HepG2 (cell line): ENCODE data around the gene SSX2IP. TPM values are rescaled to one million over a fixed set of nuclear protein-coding genes. Genes with fewer than 3 reads are reported as not detected.
A peak's percentile ranks its signal among the peaks of the same experiment; 100 is the strongest.

Source experiments
- ATAC-seq: fragments of 200-7000 bp; cut with Tn5 transposase; 3 replicates; pipeline ENCODE4 v1.9.1; 2020; ENCODE audit warnings: mild to moderate bottlenecking, moderate library complexity
- BruUV-seq: library from RNA; stranded (reverse); fragments of 400-500 nt; replicated peaks from 2 replicates; lab custom pipeline; 2021; lab: Mats Ljungman, UMichigan
- CTCF ChIA-PET: fragments of 300-600 bp; formaldehyde crosslinking; extraction: SDS; loops from one replicate; lab custom pipeline; 2021; ENCODE audit warnings: low total read pairs, inconsistent platforms, low intra/inter-chr PET ratio; lab: Yijun Ruan, JAX
- POLR2A ChIA-PET: fragments of 350-600 bp; sonication (Branson Sonifier 250); formaldehyde crosslinking; loops from one replicate; lab custom pipeline; 2020; ENCODE audit warnings: antibody characterized with exemption, inconsistent platforms; lab: Yijun Ruan, JAX
- DNase-seq: peaks from one replicate; pipeline ENCODE4 v3.0.0-alpha.2; 2015; ENCODE audit warnings: low spot score
- FAIRE-seq: peaks from 3 replicates; lab custom pipeline; 2011; peaks lifted over from hg19 to GRCh38; lab: Jason Lieb, UNC
- H2AFZ ChIP-seq: one replicate; pipeline ENCODE4 v1.6.1; 2011; ENCODE audit warnings: low read length, inconsistent platforms
- H3K27ac ChIP-seq: fragments of 300-600 bp; 3 replicates; pipeline ENCODE4 v1.8.0; 2011; ENCODE audit warnings: mixed run types, mild to moderate bottlenecking, mixed read lengths, low read length, inconsistent platforms; ENCODE audit not compliant: insufficient read depth; ENCODE audit errors: extremely low read length
- H3K27me3 ChIP-seq, 2 experiments: fragments of 200-600 bp in 1 of 2; 2 replicates in 1 of 2; 3 replicates in 1 of 2; pipeline versions ENCODE4 v1.6.0 to v1.8.0; 2011; ENCODE audit warnings: low read length in 2 of 2, mild to moderate bottlenecking in 2 of 2, moderate library complexity in 2 of 2, inconsistent platforms in 1 of 2; ENCODE audit not compliant: insufficient read depth in 2 of 2, control insufficient read depth in 1 of 2
- H3K36me3 ChIP-seq, 2 experiments: fragments of 200-600 bp in 1 of 2; replicated peaks in 1 of 2; 2 replicates in 1 of 2; 3 replicates in 1 of 2; pipeline versions ENCODE4 v1.5.1 to v1.8.0; 2011; ENCODE audit warnings: low read length in 2 of 2, inconsistent platforms in 1 of 2; ENCODE audit not compliant: insufficient read depth in 2 of 2, control insufficient read depth in 1 of 2
- H3K4me1 ChIP-seq: 2 replicates; pipeline ENCODE4 v1.5.1; 2012; ENCODE audit warnings: low read length, inconsistent platforms; ENCODE audit not compliant: insufficient read depth
- H3K4me2 ChIP-seq: 2 replicates; pipeline ENCODE4 v1.6.0; 2011; ENCODE audit warnings: low read depth, low read length, inconsistent platforms
- H3K4me3 ChIP-seq, 3 experiments: fragments of 200-600 bp in 1 of 3; sonication (generic), shearing (Covaris generic) in 1 of 3; replicated peaks in 1 of 3; 2 replicates each; pipeline ENCODE4 v1.5.1; 2011 to 2016; ENCODE audit warnings: low read length in 3 of 3, inconsistent platforms in 2 of 3, low read depth in 2 of 3, mild to moderate bottlenecking in 2 of 3, control low read depth in 1 of 3, mixed read lengths in 1 of 3; ENCODE audit not compliant: insufficient read depth in 1 of 3
- H3K79me2 ChIP-seq: one replicate; pipeline ENCODE4 v1.6.1; 2011; ENCODE audit warnings: low read length, inconsistent platforms; ENCODE audit not compliant: insufficient read depth
- H3K9ac ChIP-seq: 2 replicates; pipeline ENCODE4 v1.6.0; 2011; ENCODE audit warnings: mild to moderate bottlenecking, low read depth, low read length, inconsistent platforms; ENCODE audit not compliant: insufficient read depth
- H3K9me3 ChIP-seq: 2 replicates; pipeline ENCODE4 v1.5.1; 2012; ENCODE audit warnings: mild to moderate bottlenecking, low read length
- H4K20me1 ChIP-seq: 2 replicates; pipeline ENCODE4 v1.6.0; 2011; ENCODE audit warnings: inconsistent platforms, mild to moderate bottlenecking, low read length, moderate library complexity; ENCODE audit not compliant: insufficient read depth
- BORCS8-MEF2B ChIP-seq: sonication (generic); formaldehyde crosslinking; IDR thresholded peaks from 2 replicates; pipeline ENCODE4 v1.8.0; 2022; ENCODE audit warnings: mild to moderate bottlenecking, missing genetic modification reagents
- DNMT3B ChIP-seq: conservative IDR thresholded peaks from 2 replicates; pipeline ENCODE4 v1.6.1; 2016; ENCODE audit warnings: missing biosample characterization, control low read depth
- FOXP1 ChIP-seq, 2 experiments: fragments of 450-650 bp in 1 of 2; IDR thresholded peaks; 2 replicates each; pipeline ENCODE4 v1.6.1; 2017 to 2018; ENCODE audit warnings: antibody characterized with exemption in 1 of 2
- GABPA ChIP-seq, 2 experiments: IDR thresholded peaks; 2 replicates each; pipeline ENCODE4 v1.6.1; 2011 to 2016; ENCODE audit warnings: low read depth in 2 of 2, low read length in 1 of 2, missing biosample characterization in 1 of 2, missing genetic modification characterization in 1 of 2
- HDAC6 ChIP-seq: fragments of 200-600 bp; sonication (generic); IDR thresholded peaks from 2 replicates; pipeline ENCODE4 v1.7.0; 2017; ENCODE audit warnings: mild to moderate bottlenecking, antibody characterized with exemption, low read length, low read depth
- NFIC ChIP-seq: IDR thresholded peaks from 2 replicates; pipeline ENCODE4 v1.6.1; 2012; ENCODE audit warnings: mild to moderate bottlenecking, low read length, inconsistent platforms
- NONO ChIP-seq, 2 experiments: fragments of 450-650 bp in 1 of 2; sonication (generic) in 1 of 2; formaldehyde crosslinking in 1 of 2; IDR thresholded peaks in 1 of 2; conservative IDR thresholded peaks in 1 of 2; 2 replicates each; pipeline versions ENCODE4 v1.6.1 to v1.8.0; 2017 to 2022; ENCODE audit warnings: mild to moderate bottlenecking in 1 of 2, missing genetic modification reagents in 1 of 2, moderate library complexity in 1 of 2
- TBX2 ChIP-seq: sonication (generic); formaldehyde crosslinking; IDR thresholded peaks from 2 replicates; pipeline ENCODE4 v1.5.0; 2020; ENCODE audit warnings: missing genetic modification reagents, mild to moderate bottlenecking, borderline replicate concordance
- ZBTB42 ChIP-seq: sonication (generic); formaldehyde crosslinking; IDR thresholded peaks from 2 replicates; pipeline ENCODE4 v1.5.0; 2020; ENCODE audit warnings: mild to moderate bottlenecking, missing genetic modification reagents
- ZNF296 ChIP-seq: sonication (generic); formaldehyde crosslinking; conservative IDR thresholded peaks from 2 replicates; pipeline ENCODE4 v1.5.0; 2020; ENCODE audit warnings: mild to moderate bottlenecking, missing genetic modification reagents
- ZNF652 ChIP-seq: IDR thresholded peaks from 2 replicates; pipeline ENCODE4 v1.6.1; 2016; ENCODE audit warnings: low read depth, borderline replicate concordance
- ZNF746 ChIP-seq: sonication (generic); formaldehyde crosslinking; IDR thresholded peaks from 2 replicates; pipeline ENCODE4 v1.8.0; 2022; ENCODE audit warnings: mild to moderate bottlenecking, missing genetic modification reagents
- WGBS: methylation state at CpG from one replicate; pipeline ENCODE4 v1.1.6; 2017; ENCODE audit warnings: low lambda C conversion rate; 5-methylcytosine and 5-hydroxymethylcytosine counted together
- in situ Hi-C: cut with HindIII; loops from 2 replicates; pipeline ENCODE4 v1.10.0; 2017; ENCODE audit warnings: low pct_unique_long_range_greater_than_20kb; ENCODE audit not compliant: extremely low pct_ligation_motif_present
- intact Hi-C: fragments of 100-400 bp; cut with micrococcal nuclease; formaldehyde crosslinking; loops from one replicate; pipeline ENCODE4 v1.10.0; 2022; ENCODE audit not compliant: unreplicated experiment
- polyA plus RNA-seq, 8 experiments: library from polyadenylated mRNA; depleted of rRNA in 3 of 8; stranded (reverse) in 7 of 8; unstranded in 1 of 8; fragments of >200 nt; fragmentation: Illumina TruSeq in 4 of 8; extraction: Trizol in 4 of 8; gene quantifications; 2 replicates each; pipeline versions ENCODE4 v1.2.1 to v1.2.3, GENCODE V29; 2011 to 2016; ENCODE audit warnings: low read depth in 4 of 8, missing spikeins in 1 of 8, mixed read lengths in 1 of 8; ENCODE audit not compliant: insufficient read depth in 1 of 8
- total RNA-seq, 5 experiments: library from RNA; depleted of rRNA; stranded (reverse); fragments of >200 nt; fragmentation: Illumina TruSeq; extraction: Trizol; gene quantifications; 2 replicates each; pipeline ENCODE4 v1.2.3, GENCODE V29; 2016; ENCODE audit warnings: low read depth in 1 of 5

SSX2IP gene
- total and polyA plus RNA-seq, 2 of the 13 experiments (the other 11 are each of a cell fraction or from before 2014, with no cell fraction given): 2.7 to 23.7 TPM

GRCh38 chr1:84621553-84621952, 68.7 kb downstream of the SSX2IP start:
- TF ChIP-seq NFIC: no peak
- no peak for TF ChIP-seq NONO (IDR thresholded peaks at IDR 0.05)
- no peak for TF ChIP-seq NONO (CRISPR knock-in tag; conservative IDR thresholded peaks at IDR 0.05)
- TF ChIP-seq ZBTB42: no peak
- no peak for TF ChIP-seq TBX2 (CRISPR knock-in tag)
- TF ChIP-seq HDAC6: no peak
- no peak for TF ChIP-seq BORCS8-MEF2B (CRISPR knock-in tag)
- TF ChIP-seq ZNF296: no peak
- TF ChIP-seq ZNF746 (CRISPR knock-in tag): no peak
- no peak for TF ChIP-seq DNMT3B
- no peak for TF ChIP-seq GABPA (IDR thresholded peaks at IDR 0.05; ENCODE audit: low read depth, low read length)
- no peak for TF ChIP-seq GABPA (CRISPR knock-in tag; IDR thresholded peaks at IDR 0.05; ENCODE audit: low read depth)
- no peak for TF ChIP-seq FOXP1 (IDR thresholded peaks at IDR 0.05)
- no peak for TF ChIP-seq FOXP1 (CRISPR knock-in tag; IDR thresholded peaks at IDR 0.05)
- no peak for TF ChIP-seq ZNF652 (CRISPR knock-in tag)

More at GRCh38 chr1:84621553-84621952, 68.7 kb downstream of the SSX2IP start:
- in situ Hi-C loops: loop anchor here (25.0 kb wide), 2 partner anchors 484 to 684 kb away; partner anchors contain the start of gene PRKACB
- FAIRE-seq (no peak), ATAC-seq (no peak), DNase-seq (no peak)
- ChIA-PET POLR2A (no interaction called here), CTCF (interaction anchor here (1.6 kb wide), 1 partner anchor 716 kb away, joined by 4 read pairs; no protein-coding TSS in a partner anchor)
- Histone ChIP-seq H4K20me1 (no peaks in the 10 kb centered on the region), H3K9me3 (no peaks in the 10 kb centered on the region), H3K4me1 (peaks cover 19% of the 10 kb centered on the region), H2AFZ (peak overlapping the region; percentile 42), H3K4me2 (peak overlapping the region; percentile 86), H3K27ac (no peak overlapping the region), H3K79me2 (no peaks in the 10 kb centered on the region), H3K4me3 (peak overlapping the region in 2 of 3 experiments; percentile 37 to 60; a peak in 3 of 6 replicates), H3K27me3 (peaks cover 2 to 3% of the 10 kb centered on the region in 2 experiments; a peak in 2 of 5 replicates), H3K36me3 (no peaks in the 10 kb centered on the region), H3K9ac (no peak overlapping the region)
- no TSS peak for BruUV-seq
- 29% methylated on average over 14 of the region's 14 CpGs for WGBS
- intact Hi-C loops: loop anchor here (1.0 kb wide), 1 partner anchor 132 kb away; no protein-coding TSS in a partner anchor
